PC-9 (cell line): ENCODE data around the gene SERTAD3. TPM values are rescaled to one million over a fixed set of nuclear protein-coding genes. Genes with fewer than 3 reads are reported as not detected.

Experiments used
- BruUV-seq: library from RNA; stranded (reverse); fragments of 400-500 nt; replicated peaks from 2 replicates; lab custom pipeline; 2021; lab: Mats Ljungman, UMichigan
- CTCF ChIA-PET: fragments of 300-600 bp; sonication (Branson Sonifier 250); formaldehyde crosslinking; loops from one replicate; lab custom pipeline; 2022; ENCODE audit warnings: antibody characterized with exemption; lab: Charles Lee
- POLR2A ChIA-PET: fragments of 300-600 bp; sonication (Branson Sonifier 250); formaldehyde crosslinking; loops from one replicate; lab custom pipeline; 2022; ENCODE audit warnings: antibody characterized with exemption; ENCODE audit not compliant: unreplicated experiment; lab: Charles Lee
- DNase-seq, 2 experiments: peaks; one replicate each; pipeline versions ENCODE4 v3.0.0 to v3.0.0-alpha.2; 2015 to 2022; ENCODE audit warnings: mixed read lengths in 1 of 2
- H2AFZ ChIP-seq: fragments of 200-600 bp; sonication (generic); 2 replicates; pipeline ENCODE4 v1.8.1; 2017; ENCODE audit warnings: antibody characterized with exemption
- H3F3A ChIP-seq: fragments of 200-600 bp; sonication (generic); 2 replicates; pipeline ENCODE4 v1.8.1; 2017; ENCODE audit warnings: antibody characterized with exemption, mild to moderate bottlenecking, low read depth; ENCODE audit not compliant: insufficient read depth
- H3K27ac ChIP-seq: fragments of 200-600 bp; sonication (generic); 2 replicates; pipeline ENCODE4 v1.6.1; 2016; ENCODE audit warnings: mixed run types
- H3K27me3 ChIP-seq: fragments of 200-600 bp; sonication (generic); 2 replicates; pipeline ENCODE4 v1.6.1; 2016; ENCODE audit warnings: low read depth, mixed run types; ENCODE audit not compliant: insufficient read depth
- H3K36me3 ChIP-seq: fragments of 200-600 bp; sonication (generic); 2 replicates; pipeline ENCODE4 v1.6.1; 2016; ENCODE audit warnings: low read depth, mixed run types
- H3K4me1 ChIP-seq: fragments of 200-600 bp; sonication (generic); replicated peaks from 2 replicates; pipeline ENCODE4 v1.6.1; 2016; ENCODE audit warnings: mixed run types; ENCODE audit not compliant: insufficient read depth
- H3K4me2 ChIP-seq: fragments of 200-600 bp; sonication (generic); 2 replicates; pipeline ENCODE4 v1.6.1; 2017; ENCODE audit warnings: mixed run types
- H3K4me3 ChIP-seq: fragments of 200-600 bp; sonication (generic); 2 replicates; pipeline ENCODE4 v1.6.1; 2016; ENCODE audit warnings: mixed run types
- H3K79me2 ChIP-seq: fragments of 200-600 bp; sonication (generic); 2 replicates; pipeline ENCODE4 v1.6.1; 2017; ENCODE audit warnings: low read depth, mixed run types
- H3K9me2 ChIP-seq: fragments of 200-600 bp; sonication (generic); 2 replicates; pipeline ENCODE4 v1.8.1; 2017; ENCODE audit warnings: mild to moderate bottlenecking; ENCODE audit not compliant: insufficient read depth
- H3K9me3 ChIP-seq: fragments of 200-600 bp; sonication (generic); 2 replicates; pipeline ENCODE4 v1.8.1; 2016; ENCODE audit warnings: low read depth; ENCODE audit not compliant: insufficient read depth
- H4K20me1 ChIP-seq: fragments of 200-600 bp; sonication (generic); 2 replicates; pipeline ENCODE4 v1.8.1; 2017; ENCODE audit not compliant: insufficient read depth
- EZH2 ChIP-seq: fragments of 200-600 bp; sonication (generic); IDR thresholded peaks from 2 replicates; pipeline ENCODE4 v1.8.0; 2017; ENCODE audit warnings: antibody characterized with exemption, low read depth
- intact Hi-C: fragments of 100-400 bp; cut with micrococcal nuclease; formaldehyde crosslinking; loops from one replicate; pipeline ENCODE4 v1.10.0; 2022; ENCODE audit not compliant: unreplicated experiment
- total RNA-seq: library from RNA; stranded (reverse); gene quantifications from 2 replicates; pipeline ENCODE4 v1.2.3, GENCODE V29; 2021
- TF ChIP-seq, protein P1 (sequence below): fragments of 200-600 bp; sonication (generic); conservative IDR thresholded peaks from 2 replicates; pipeline ENCODE4 v1.6.1; 2017; ENCODE audit warnings: mixed run types, antibody characterized with exemption, mild to moderate bottlenecking, moderate library complexity

Gene SERTAD3
- total RNA-seq, 1 experiment from 2014 or later, result 41.4 TPM

DNA sequence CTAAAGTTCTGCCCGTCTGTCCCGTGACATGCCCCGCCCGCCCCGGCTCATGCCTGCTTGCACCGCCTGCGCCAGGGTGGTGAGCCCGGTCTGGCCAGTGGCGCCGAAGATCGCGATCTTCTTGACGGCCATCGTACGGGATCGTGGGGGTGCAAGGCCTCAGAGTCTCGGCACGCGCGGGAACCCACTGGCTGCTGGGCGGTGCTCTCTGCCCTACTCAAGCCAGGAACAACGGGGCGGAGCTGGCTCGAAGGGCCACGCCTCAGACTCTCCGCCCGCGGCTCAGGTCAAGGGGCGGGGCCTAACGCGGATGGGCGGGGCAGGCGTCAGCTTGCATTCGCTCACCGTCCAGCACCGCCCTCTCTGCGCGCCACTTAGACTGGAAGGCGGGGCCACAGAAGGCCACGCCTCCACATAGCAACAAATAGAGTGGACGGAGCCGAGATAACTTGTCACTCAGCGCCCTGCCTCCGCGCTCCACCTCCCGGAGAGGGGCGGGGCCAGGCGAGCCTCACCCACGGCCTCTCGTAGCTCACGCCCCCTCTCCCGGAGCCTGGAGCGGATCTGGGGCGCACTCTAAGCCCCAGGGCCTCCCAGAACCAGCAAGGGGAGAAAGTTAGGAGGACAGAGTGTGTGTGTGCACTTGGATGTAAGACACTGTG lies 21.6 kb upstream of the SERTAD3 start, which contains the start of gene BLVRB:
BLVRB (minus strand) TSS at position 189 of the 662 bp plus-strand sequence; CDS start at position 132, 57 bp downstream.
- peak; percentile 94 to 99 for DNase-seq
- no peaks in the 10 kb centered on the region for H3K36me3 ChIP-seq
- peaks cover 22% of the 10 kb centered on the region for H3K4me1 ChIP-seq
- TF ChIP-seq, protein P1, sequence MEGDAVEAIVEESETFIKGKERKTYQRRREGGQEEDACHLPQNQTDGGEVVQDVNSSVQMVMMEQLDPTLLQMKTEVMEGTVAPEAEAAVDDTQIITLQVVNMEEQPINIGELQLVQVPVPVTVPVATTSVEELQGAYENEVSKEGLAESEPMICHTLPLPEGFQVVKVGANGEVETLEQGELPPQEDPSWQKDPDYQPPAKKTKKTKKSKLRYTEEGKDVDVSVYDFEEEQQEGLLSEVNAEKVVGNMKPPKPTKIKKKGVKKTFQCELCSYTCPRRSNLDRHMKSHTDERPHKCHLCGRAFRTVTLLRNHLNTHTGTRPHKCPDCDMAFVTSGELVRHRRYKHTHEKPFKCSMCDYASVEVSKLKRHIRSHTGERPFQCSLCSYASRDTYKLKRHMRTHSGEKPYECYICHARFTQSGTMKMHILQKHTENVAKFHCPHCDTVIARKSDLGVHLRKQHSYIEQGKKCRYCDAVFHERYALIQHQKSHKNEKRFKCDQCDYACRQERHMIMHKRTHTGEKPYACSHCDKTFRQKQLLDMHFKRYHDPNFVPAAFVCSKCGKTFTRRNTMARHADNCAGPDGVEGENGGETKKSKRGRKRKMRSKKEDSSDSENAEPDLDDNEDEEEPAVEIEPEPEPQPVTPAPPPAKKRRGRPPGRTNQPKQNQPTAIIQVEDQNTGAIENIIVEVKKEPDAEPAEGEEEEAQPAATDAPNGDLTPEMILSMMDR, result no peak
- no peak for TF ChIP-seq EZH2
- peak within 1 kb of the TSS; percentile 83 for H2AFZ ChIP-seq
- H3K9me3 ChIP-seq, result no peaks in the 10 kb centered on the region
- H3K27me3 ChIP-seq, result no peaks in the 10 kb centered on the region
- ChIA-PET POLR2A (interaction anchor here (0.5 to 1.7 kb wide), 15 partner anchors 19 to 318 kb away, joined by 3 to 17 read pairs (median 4); partner anchors contain the start of genes PLD3, RAB4B and SERTAD1), CTCF (interaction anchor here (0.6 to 1.7 kb wide), 8 partner anchors 21 to 914 kb away, joined by 3 to 9 read pairs (median 4); no protein-coding TSS in a partner anchor)
- peak within 1 kb of the TSS; percentile 98 for H3K27ac ChIP-seq
- BruUV-seq, result no TSS peak
- intact Hi-C loops, result loop anchor here (1.0 to 2.0 kb wide), 4 partner anchors 45 to 139 kb away; partner anchors contain the start of genes C19orf47 and PLD3
- H3K4me3 ChIP-seq, result peak within 1 kb of the TSS; percentile 82
- peaks cover 31% of the 10 kb centered on the region for H3F3A ChIP-seq
- peak within 1 kb of the TSS; percentile 83 for H3K4me2 ChIP-seq
- peaks cover 33% of the 10 kb centered on the region for H3K79me2 ChIP-seq
- no peaks in the 10 kb centered on the region for H4K20me1 ChIP-seq
- no peaks in the 10 kb centered on the region for H3K9me2 ChIP-seq

DNA sequence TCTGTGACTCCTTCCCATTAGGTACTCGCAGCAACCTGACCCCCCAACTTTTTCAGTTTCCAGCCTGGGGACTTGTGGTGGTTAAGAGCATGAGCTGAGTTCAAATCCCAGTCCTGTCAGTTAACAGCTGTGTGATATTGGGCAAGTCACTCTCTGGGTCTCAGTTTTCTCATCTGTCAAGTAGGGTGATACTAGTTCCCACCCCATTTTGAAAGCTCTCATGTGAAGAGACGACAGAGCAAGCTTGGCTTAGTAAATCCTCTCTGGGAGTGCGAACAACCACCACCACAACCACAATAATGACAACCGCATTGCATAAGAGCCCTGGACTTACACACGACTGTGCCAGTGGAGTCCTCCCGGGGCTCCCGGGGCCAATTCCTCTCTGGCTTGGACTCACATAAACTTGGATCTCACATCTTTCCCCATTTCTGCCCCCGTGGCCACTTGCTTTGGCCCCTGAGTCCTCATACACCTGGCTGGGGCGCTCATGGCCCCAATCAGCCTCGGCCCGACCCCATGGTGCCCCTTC lies 21.0 kb upstream of the SERTAD3 start:
- H2AFZ ChIP-seq, result peak overlapping the region; percentile 83
- peak overlapping the region; percentile 82 for H3K4me3 ChIP-seq
- no peaks in the 10 kb centered on the region for H3K27me3 ChIP-seq
- H3K36me3 ChIP-seq, result no peaks in the 10 kb centered on the region
- H3K79me2 ChIP-seq, result peaks cover 35% of the 10 kb centered on the region
- H3K27ac ChIP-seq, result peak overlapping the region; percentile 98
- DNase-seq, result peak in 1 of 2 experiments; percentile 61
- H3K9me2 ChIP-seq, result no peaks in the 10 kb centered on the region
- H3K4me2 ChIP-seq, result peak overlapping the region; percentile 83
- BruUV-seq, result no TSS peak
- CTCF ChIA-PET, result interaction anchor here (0.6 to 1.7 kb wide), 10 partner anchors 20 to 913 kb away, joined by 3 to 9 read pairs (median 4); no protein-coding TSS in a partner anchor
- POLR2A ChIA-PET, result interaction anchor here (0.6 to 1.7 kb wide), 4 partner anchors 32 to 313 kb away, joined by 3 to 17 read pairs (median 8); partner anchors contain the start of gene RAB4B
- peaks cover 31% of the 10 kb centered on the region for H3F3A ChIP-seq
- intact Hi-C loops, result loop anchor here (1.0 to 2.0 kb wide), 4 partner anchors 44 to 140 kb away; partner anchors contain the start of genes C19orf47 and PLD3
- no peaks in the 10 kb centered on the region for H3K9me3 ChIP-seq
- TF ChIP-seq EZH2, result no peak
- TF ChIP-seq, protein P1, result no peak
- H3K4me1 ChIP-seq, result peaks cover 22% of the 10 kb centered on the region
- no peaks in the 10 kb centered on the region for H4K20me1 ChIP-seq
